Osteocyte (in vitro differentiated cells): ENCODE measurements around the gene TUBA1C. TPM values are rescaled to one million over a fixed set of nuclear protein-coding genes. Genes with fewer than 3 reads are reported as not detected.
"Not testable (repeated sequence)": the region's sequence is repeated elsewhere in the genome, so short reads cannot be mapped to it uniquely, and the experiment has no call there.

Experiments used
- DNase-seq: peaks from one replicate; pipeline ENCODE4 v3.0.0; 2021; ENCODE audit warnings: mixed read lengths; ENCODE audit not compliant: unreplicated experiment; ENCODE audit errors: extremely low spot score
- H3K27ac Mint-ChIP-seq: one replicate; pipeline ENCODE4 v1.8.0; 2021; ENCODE audit warnings: mild to moderate bottlenecking, mixed read lengths; ENCODE audit not compliant: unreplicated experiment
- H3K27me3 Mint-ChIP-seq: one replicate; pipeline ENCODE4 v1.8.0; 2021; ENCODE audit warnings: mixed read lengths; ENCODE audit not compliant: unreplicated experiment
- H3K36me3 Mint-ChIP-seq: one replicate; pipeline ENCODE4 v1.8.0; 2021; ENCODE audit warnings: mixed read lengths; ENCODE audit not compliant: unreplicated experiment
- H3K4me1 Mint-ChIP-seq: one replicate; pipeline ENCODE4 v1.8.0; 2021; ENCODE audit warnings: mixed read lengths; ENCODE audit not compliant: unreplicated experiment
- H3K4me3 Mint-ChIP-seq: one replicate; pipeline ENCODE4 v1.8.0; 2021; ENCODE audit warnings: mild to moderate bottlenecking, moderate library complexity, mixed read lengths; ENCODE audit not compliant: unreplicated experiment
- H3K9me3 Mint-ChIP-seq: one replicate; pipeline ENCODE4 v1.8.0; 2021; ENCODE audit warnings: mixed read lengths; ENCODE audit not compliant: unreplicated experiment
- CTCF ChIP-seq: fragments of 200-600 bp; sonication (generic); IDR thresholded peaks from 2 replicates; pipeline ENCODE4 v1.5.0; 2021; ENCODE audit warnings: antibody characterized with exemption, mild to moderate bottlenecking, moderate library complexity
- total RNA-seq: library from RNA; stranded (reverse); gene quantifications from 2 replicates; pipeline ENCODE4 v1.2.1, GENCODE V29; 2021

Gene TUBA1C
- total RNA-seq, 1 donor from 2014 or later, result 142 TPM

GRCh38 chr12:49255857-49256637, 8.8 kb upstream of the TUBA1C start:
- Mint-ChIP-seq H3K36me3 (no peaks in the 10 kb centered on the region), H3K27ac (no peak overlapping the region), H3K4me3 (no peak overlapping the region), H3K27me3 (no peaks in the 10 kb centered on the region), H3K4me1 (peaks cover 24% of the 10 kb centered on the region), H3K9me3 (no peaks in the 10 kb centered on the region)
- no peak for TF ChIP-seq CTCF
- DNase-seq, result no peak

GRCh38 chr12:49257508-49258184, 7.2 kb upstream of the TUBA1C start:
- H3K27ac Mint-ChIP-seq, H3K9me3 Mint-ChIP-seq, H3K36me3 Mint-ChIP-seq, H3K27me3 Mint-ChIP-seq, DNase-seq, H3K4me3 Mint-ChIP-seq: not testable (repeated sequence)
- H3K4me1 Mint-ChIP-seq, result peaks cover 18% of the 10 kb centered on the region

GRCh38 chr12:49259452-49259851, 5.4 kb upstream of the TUBA1C start:
- H3K4me3 Mint-ChIP-seq, result no peak overlapping the region

GRCh38 chr12:49260166-49260565, 4.7 kb upstream of the TUBA1C start:
- no peak for DNase-seq
- Mint-ChIP-seq H3K36me3 (no peaks in the 10 kb centered on the region), H3K27ac (peak overlapping the region; percentile 86), H3K9me3 (no peaks in the 10 kb centered on the region), H3K4me3 (no peak overlapping the region), H3K27me3 (no peaks in the 10 kb centered on the region), H3K4me1 (peaks cover 21% of the 10 kb centered on the region)
- no peak for TF ChIP-seq CTCF

More at GRCh38 chr12:49259452-49259851, 5.4 kb upstream of the TUBA1C start:
- Mint-ChIP-seq H3K4me1 (peaks cover 21% of the 10 kb centered on the region), H3K36me3 (no peaks in the 10 kb centered on the region), H3K9me3 (no peaks in the 10 kb centered on the region), H3K27me3 (no peaks in the 10 kb centered on the region), H3K27ac (peak overlapping the region; percentile 29)
- TF ChIP-seq CTCF, result no peak
- no peak for DNase-seq

GRCh38 chr12:49260571-49261363, 4.1 kb upstream of the TUBA1C start:
- no peak for TF ChIP-seq CTCF
- no peaks in the 10 kb centered on the region for H3K27me3 Mint-ChIP-seq
- H3K4me1 Mint-ChIP-seq, result peaks cover 24% of the 10 kb centered on the region
- DNase-seq, result no peak
- H3K4me3 Mint-ChIP-seq, result no peak overlapping the region
- no peaks in the 10 kb centered on the region for H3K36me3 Mint-ChIP-seq
- peak overlapping the region; percentile 86 for H3K27ac Mint-ChIP-seq
- H3K9me3 Mint-ChIP-seq, result no peaks in the 10 kb centered on the region
